Measurements from ENCODE around the gene KIF20B. TPM values are rescaled to one million over a fixed set of nuclear protein-coding genes. Genes with fewer than 3 reads are reported as not detected.

The KIF20B gene
- total and polyA plus RNA-seq, 10 donors: 2.4 to 14.6 (median 8.6) TPM

Other genes starting within 250 kb of the KIF20B start
- gene SLC16A12, start 166.0 kb upstream of the KIF20B start, total RNA-seq: under 1 TPM in 2 of 7 donors, not detected in 5; 0.07 to 0.13 TPM
- under 1 TPM; 0.02 to 0.19 (median 0.12) TPM for gene SLC16A12, start 166.0 kb upstream of the KIF20B start, polyA plus RNA-seq
- gene PANK1, start 56.3 kb upstream of the KIF20B start, total RNA-seq: 1 to 10 TPM; 1.6 to 6.2 (median 1.9) TPM
- 1 to 10 TPM in 1 of 3 donors, under 1 TPM in 2; 0.37 to 1.2 (median 0.96) TPM for gene PANK1, start 56.3 kb upstream of the KIF20B start, polyA plus RNA-seq

Data from spleen (tissue), 10 donors.